Lung (tissue), 12 donors: ENCODE results near the gene LAMA3. TPM values are rescaled to one million over a fixed set of nuclear protein-coding genes. Genes with fewer than 3 reads are reported as not detected.
A peak's percentile ranks its signal among the peaks of the same experiment; 100 is the strongest.

Source experiments
- ATAC-seq: fragments of 200-7000 bp; cut with Tn5 transposase; one replicate; pipeline ENCODE4 v1.9.1; 2020; ENCODE audit warnings: moderate number of reproducible peaks; ENCODE audit not compliant: insufficient read depth, low FRiP score
- DNase-seq, 3 donors: peaks; one replicate each; pipeline ENCODE4 v3.0.0-alpha.2; 2013 to 2017
- H3K27ac ChIP-seq, 2 donors: one replicate each; pipeline ENCODE4 v1.5.1; 2013; ENCODE audit warnings: mild to moderate bottlenecking in 2 of 2, moderate library complexity in 2 of 2, control low read depth in 1 of 2, inconsistent platforms in 1 of 2, low read depth in 1 of 2, low read length in 1 of 2
- H3K27me3 ChIP-seq, 3 donors: one replicate each; pipeline ENCODE4 v1.5.1; 2013; ENCODE audit warnings: low read length in 2 of 3; ENCODE audit not compliant: control insufficient read depth in 3 of 3, insufficient read depth in 3 of 3
- H3K36me3 ChIP-seq, 4 donors: one replicate each; pipeline ENCODE4 v1.5.1; 2013; ENCODE audit warnings: low read length in 4 of 4, mild to moderate bottlenecking in 1 of 4, moderate library complexity in 1 of 4; ENCODE audit not compliant: control insufficient read depth in 4 of 4, insufficient read depth in 4 of 4
- H3K4me1 ChIP-seq, 5 donors: one replicate each; pipeline ENCODE4 v1.5.1; 2013; ENCODE audit warnings: low read length in 5 of 5, mild to moderate bottlenecking in 2 of 5, moderate library complexity in 1 of 5; ENCODE audit not compliant: control insufficient read depth in 5 of 5, insufficient read depth in 5 of 5
- H3K4me3 ChIP-seq: one replicate; pipeline ENCODE4 v1.5.1; 2013; ENCODE audit warnings: mild to moderate bottlenecking, control low read depth, moderate library complexity
- H3K9ac ChIP-seq, 2 donors: one replicate each; pipeline ENCODE4 v1.5.1; 2013; ENCODE audit warnings: low read length in 2 of 2, control low read depth in 1 of 2; ENCODE audit not compliant: insufficient read depth in 1 of 2
- H3K9me3 ChIP-seq, 4 donors: one replicate each; pipeline ENCODE4 v1.5.1; 2013; ENCODE audit warnings: low read length in 3 of 4, mild to moderate bottlenecking in 1 of 4, moderate library complexity in 1 of 4; ENCODE audit not compliant: control insufficient read depth in 4 of 4, insufficient read depth in 3 of 4
- WGBS, 2 donors: extraction: QIAGEN DNeasy Blood & Tissue Kit; methylation state at CpG; one replicate each; pipeline ENCODE4 v1.1.7; 2013; 5-methylcytosine and 5-hydroxymethylcytosine counted together
- polyA plus RNA-seq, 2 donors: library from polyadenylated mRNA; stranded (reverse); fragments of 200-250 nt; gene quantifications; one replicate each; pipeline ENCODE4 v1.2.1, GENCODE V29; 2013
- total RNA-seq, 2 donors: library from RNA; depleted of rRNA in 1 of 2; stranded (reverse); fragments of >200 nt in 1 of 2; gene quantifications; one replicate each; pipeline ENCODE4 v1.2.1, GENCODE V29; 2014 to 2021
- TF ChIP-seq, protein P1 (sequence below): IDR thresholded peaks from 2 replicates; pipeline ENCODE4 v1.5.1; 2012; ENCODE audit warnings: mild to moderate bottlenecking; ENCODE audit errors: control extremely low read depth, extremely low read depth
- donor health status: control.
- donor health status: control.
- donor health status: Bipolar disorder and iron deficiency.
- donor health status: healthy.
- donor health status: DM: yes; HTN: yes; CAD: no.

LAMA3 gene
- total and polyA plus RNA-seq, 4 donors: 14.1 to 110 (median 51.9) TPM

DNA sequence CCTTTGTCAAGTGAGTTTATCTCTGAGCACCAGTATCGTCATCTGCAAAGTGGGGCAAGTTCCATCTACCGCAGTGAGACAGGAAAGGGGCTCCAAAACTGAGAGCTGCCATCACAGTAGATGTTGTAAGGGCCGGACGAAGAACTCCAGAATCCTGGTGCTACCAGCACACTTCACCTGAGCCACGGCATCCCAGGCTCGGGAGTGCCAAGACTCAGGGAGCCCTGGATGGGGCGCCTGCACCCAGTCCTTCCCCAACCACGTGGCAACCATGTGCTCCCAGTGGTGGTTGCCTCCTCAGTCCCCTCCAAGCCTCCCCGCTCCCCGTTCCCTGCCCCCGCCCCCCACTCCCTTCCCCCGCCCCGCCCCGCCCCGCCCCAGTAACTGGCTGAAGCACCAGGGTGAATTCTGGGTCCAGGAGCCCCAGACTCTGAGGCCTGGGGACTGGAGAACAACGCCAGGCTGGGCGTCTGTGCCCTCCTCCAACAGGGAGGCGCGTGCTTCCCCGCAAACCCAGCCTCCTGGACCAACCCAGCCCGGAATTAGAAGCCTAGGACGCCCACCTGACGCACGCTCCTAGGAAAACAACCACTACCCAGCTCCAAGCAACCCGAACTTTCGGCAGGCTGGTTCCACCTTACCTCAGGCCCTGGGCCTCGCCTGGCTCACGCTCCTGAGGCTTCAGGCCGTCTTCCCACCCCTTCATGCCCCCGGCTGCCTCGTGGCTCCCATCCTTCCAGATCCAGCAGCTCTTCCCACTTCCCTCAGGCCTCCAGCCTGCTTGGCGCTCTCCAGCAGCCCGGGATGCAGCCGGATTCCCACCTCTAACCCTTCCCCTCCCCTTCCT is 67.6 kb downstream of the LAMA3 start:
- no peaks in the 10 kb centered on the region for H3K36me3 ChIP-seq
- TF ChIP-seq, protein P1, sequence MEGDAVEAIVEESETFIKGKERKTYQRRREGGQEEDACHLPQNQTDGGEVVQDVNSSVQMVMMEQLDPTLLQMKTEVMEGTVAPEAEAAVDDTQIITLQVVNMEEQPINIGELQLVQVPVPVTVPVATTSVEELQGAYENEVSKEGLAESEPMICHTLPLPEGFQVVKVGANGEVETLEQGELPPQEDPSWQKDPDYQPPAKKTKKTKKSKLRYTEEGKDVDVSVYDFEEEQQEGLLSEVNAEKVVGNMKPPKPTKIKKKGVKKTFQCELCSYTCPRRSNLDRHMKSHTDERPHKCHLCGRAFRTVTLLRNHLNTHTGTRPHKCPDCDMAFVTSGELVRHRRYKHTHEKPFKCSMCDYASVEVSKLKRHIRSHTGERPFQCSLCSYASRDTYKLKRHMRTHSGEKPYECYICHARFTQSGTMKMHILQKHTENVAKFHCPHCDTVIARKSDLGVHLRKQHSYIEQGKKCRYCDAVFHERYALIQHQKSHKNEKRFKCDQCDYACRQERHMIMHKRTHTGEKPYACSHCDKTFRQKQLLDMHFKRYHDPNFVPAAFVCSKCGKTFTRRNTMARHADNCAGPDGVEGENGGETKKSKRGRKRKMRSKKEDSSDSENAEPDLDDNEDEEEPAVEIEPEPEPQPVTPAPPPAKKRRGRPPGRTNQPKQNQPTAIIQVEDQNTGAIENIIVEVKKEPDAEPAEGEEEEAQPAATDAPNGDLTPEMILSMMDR: no peak
- H3K9ac ChIP-seq: no peak overlapping the region
- H3K4me1 ChIP-seq: peaks cover 0 to 6% (median 0%) of the 10 kb centered on the region in 5 donors
- no peaks in the 10 kb centered on the region for H3K27me3 ChIP-seq
- H3K27ac ChIP-seq: no peak overlapping the region
- WGBS, 2 donors: 85 to 93% methylated on average over 34 of the region's 34 CpGs
- ATAC-seq (no peak), DNase-seq (no peak)
- H3K9me3 ChIP-seq: peaks cover 0 to 2% (median 0%) of the 10 kb centered on the region in 4 donors
- H3K4me3 ChIP-seq: no peak overlapping the region

DNA sequence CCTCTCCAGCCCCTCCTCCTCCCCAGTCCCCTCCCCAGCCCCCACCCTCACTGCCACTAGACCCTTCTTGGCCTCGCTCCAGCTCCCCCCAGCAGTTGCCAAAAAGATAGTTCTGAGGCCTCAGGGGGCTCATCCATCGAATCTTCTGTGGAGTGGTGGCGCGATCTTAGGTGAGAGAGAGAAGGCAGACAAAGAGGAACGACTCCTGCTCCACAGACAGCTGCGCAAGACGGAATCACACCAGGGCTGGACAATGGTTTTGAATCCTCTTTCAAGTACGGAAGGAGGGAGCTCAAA is 68.1 kb downstream of the LAMA3 start:
- WGBS, 2 donors: 70 to 83% methylated on average over 8 of the region's 8 CpGs
- no peak overlapping the region for H3K9ac ChIP-seq

DNA sequence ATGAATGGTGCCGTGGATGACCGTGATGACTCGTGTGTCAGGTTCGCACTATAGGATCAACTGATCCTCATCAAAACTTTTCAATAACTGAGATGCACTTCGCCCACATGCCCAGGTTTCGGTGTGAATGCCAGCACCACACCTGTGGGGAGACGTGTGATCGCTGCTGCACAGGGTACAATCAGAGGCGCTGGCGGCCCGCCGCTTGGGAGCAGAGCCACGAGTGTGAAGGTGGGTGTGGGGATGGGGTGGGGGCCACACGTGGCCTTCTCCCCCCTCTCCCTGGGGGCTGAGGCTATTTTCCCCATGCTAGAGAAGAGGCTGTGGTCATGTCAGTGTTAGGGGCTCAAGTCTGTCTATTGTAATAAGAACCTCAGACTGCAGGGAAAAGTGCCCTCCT is 69.0 kb downstream of the LAMA3 start:
- H3K4me3 ChIP-seq: no peak overlapping the region

More for the DNA sequence above, 68.1 kb downstream of the LAMA3 start:
- peaks cover 0 to 6% (median 0%) of the 10 kb centered on the region in 5 donors for H3K4me1 ChIP-seq
- H3K27me3 ChIP-seq: no peaks in the 10 kb centered on the region
- H3K4me3 ChIP-seq: no peak overlapping the region
- DNase-seq (peak; percentile 28 to 44 (median 42)), ATAC-seq (no peak)
- H3K36me3 ChIP-seq: no peaks in the 10 kb centered on the region
- peaks cover 0 to 2% (median 0%) of the 10 kb centered on the region in 4 donors for H3K9me3 ChIP-seq
- TF ChIP-seq, protein P1: no peak
- no peak overlapping the region for H3K27ac ChIP-seq

More for the DNA sequence above, 69.0 kb downstream of the LAMA3 start:
- H3K27me3 ChIP-seq: no peaks in the 10 kb centered on the region
- peaks cover 0 to 2% (median 0%) of the 10 kb centered on the region in 4 donors for H3K9me3 ChIP-seq
- TF ChIP-seq, protein P1: no peak
- H3K36me3 ChIP-seq: no peaks in the 10 kb centered on the region
- no peak overlapping the region for H3K27ac ChIP-seq
- DNase-seq (no peak), ATAC-seq (no peak)
- H3K4me1 ChIP-seq: no peaks in the 10 kb centered on the region
- H3K9ac ChIP-seq: no peak overlapping the region
- WGBS, 2 donors: 86 to 87% methylated on average over 14 of the region's 14 CpGs
